ENCODE data around the gene PGLYRP2. TPM values are rescaled to one million over a fixed set of nuclear protein-coding genes. Genes with fewer than 3 reads are reported as not detected.

Gene PGLYRP2
- total RNA-seq, 2 donors from 2014 or later: 0.21 TPM; not detected in 1

DNA sequence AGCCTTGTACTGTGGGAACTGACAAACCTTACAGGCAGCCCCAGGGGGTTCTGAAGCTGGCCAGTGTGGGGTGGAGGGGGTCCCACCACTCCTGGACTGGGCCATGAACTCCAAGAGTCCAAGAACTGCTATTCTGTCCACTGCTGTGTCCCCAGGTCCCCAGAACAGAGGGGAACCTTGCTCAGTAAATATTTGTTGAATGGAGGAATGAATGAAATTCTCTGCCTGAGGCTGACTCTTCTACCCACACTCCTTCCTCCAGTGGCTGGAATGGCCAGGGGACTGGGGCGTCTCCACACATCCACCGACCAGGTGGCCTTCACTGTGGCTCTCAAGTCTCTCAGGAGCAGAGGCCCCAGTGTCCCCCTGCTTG lies 41.2 kb downstream of the PGLYRP2 start:
- Mint-ChIP-seq H3K4me3 (no peak overlapping the region), H3K36me3 (ENCODE audit: insufficient read depth in 2 of 2) (peaks cover 0 to under 1% of the 10 kb centered on the region in 2 donors), H3K27ac (no peak overlapping the region), H3K9me3 (no peaks in the 10 kb centered on the region), H3K4me1 (ENCODE audit: low read depth) (peaks cover 11% of the 10 kb centered on the region), H3K27me3 (ENCODE audit: low read depth) (no peaks in the 10 kb centered on the region)
- ATAC-seq (replicated peaks in 1 of 2): no peak
- DNase-seq: no peak

DNA sequence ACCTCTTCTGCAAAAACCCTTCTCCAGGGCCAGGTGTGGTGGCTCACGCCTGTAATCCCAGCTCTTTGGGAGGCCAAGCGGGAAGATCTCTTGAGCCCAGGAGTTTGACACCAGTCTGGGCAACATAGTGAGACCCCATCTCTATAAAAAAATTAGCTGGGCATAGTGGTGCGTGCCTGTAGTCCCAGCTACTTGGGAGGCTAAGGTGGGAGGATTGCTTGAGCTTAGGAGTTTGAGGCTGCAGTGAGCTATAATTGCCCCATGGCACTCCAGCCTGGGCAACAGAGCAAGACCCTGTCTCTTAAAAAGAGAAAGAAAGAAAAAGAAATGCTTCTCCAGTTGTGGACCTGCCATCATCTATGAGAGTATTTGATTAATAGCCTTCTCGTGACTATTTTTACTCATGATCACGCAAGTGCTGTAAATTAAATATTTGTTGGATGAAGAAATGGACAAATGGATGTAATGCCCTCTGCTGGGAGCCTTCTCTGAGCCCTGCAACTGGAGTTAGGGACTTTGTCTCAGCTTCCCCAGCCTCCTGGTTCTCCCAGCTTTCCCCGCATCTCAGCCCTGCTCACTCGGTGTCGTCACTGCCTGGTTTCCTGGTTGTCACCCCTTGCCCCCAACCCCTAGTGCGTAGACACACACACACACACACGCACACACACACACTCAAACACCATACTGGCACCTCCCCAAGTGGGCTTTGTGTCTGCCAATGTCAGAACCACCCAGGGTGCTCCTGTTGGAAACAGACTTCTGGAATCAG lies 41.8 kb downstream of the PGLYRP2 start:
- no peaks in the 10 kb centered on the region for H3K9me3 Mint-ChIP-seq
- ATAC-seq (replicated peaks in 1 of 2): no peak

DNA sequence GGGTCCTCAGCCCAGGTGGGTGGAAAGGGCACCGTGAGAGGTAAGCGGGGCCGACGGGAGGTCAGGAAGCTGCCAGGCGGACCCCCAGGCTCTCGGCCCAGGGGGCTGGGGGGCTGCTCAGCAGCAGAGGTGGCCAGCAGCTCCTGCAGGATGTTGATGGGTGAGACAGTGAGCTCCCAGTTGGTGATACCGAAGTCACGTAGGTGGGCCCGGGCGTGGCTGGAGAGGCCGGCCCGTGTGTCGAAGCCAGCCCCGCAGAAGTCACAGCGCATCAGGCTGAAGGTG lies 42.5 kb downstream of the PGLYRP2 start:
- DNase-seq: no peak
- no peak for ATAC-seq (replicated peaks in 1 of 2)
- peaks cover 2 to 3% of the 10 kb centered on the region in 2 donors for H3K36me3 Mint-ChIP-seq (ENCODE audit: insufficient read depth in 2 of 2)
- H3K27ac Mint-ChIP-seq: no peak overlapping the region
- H3K4me1 Mint-ChIP-seq (ENCODE audit: low read depth): peaks cover 16% of the 10 kb centered on the region
- H3K4me3 Mint-ChIP-seq: no peak overlapping the region
- H3K9me3 Mint-ChIP-seq: no peaks in the 10 kb centered on the region
- no peaks in the 10 kb centered on the region for H3K27me3 Mint-ChIP-seq (ENCODE audit: low read depth)

More for the DNA sequence above, 41.8 kb downstream of the PGLYRP2 start:
- H3K4me3 Mint-ChIP-seq: no peak overlapping the region
- H3K27ac Mint-ChIP-seq: no peak overlapping the region
- peaks cover 13% of the 10 kb centered on the region for H3K4me1 Mint-ChIP-seq (ENCODE audit: low read depth)
- peaks cover 0 to 2% of the 10 kb centered on the region in 2 donors for H3K36me3 Mint-ChIP-seq (ENCODE audit: insufficient read depth in 2 of 2)
- no peaks in the 10 kb centered on the region for H3K27me3 Mint-ChIP-seq (ENCODE audit: low read depth)
- no peak for DNase-seq

DNA sequence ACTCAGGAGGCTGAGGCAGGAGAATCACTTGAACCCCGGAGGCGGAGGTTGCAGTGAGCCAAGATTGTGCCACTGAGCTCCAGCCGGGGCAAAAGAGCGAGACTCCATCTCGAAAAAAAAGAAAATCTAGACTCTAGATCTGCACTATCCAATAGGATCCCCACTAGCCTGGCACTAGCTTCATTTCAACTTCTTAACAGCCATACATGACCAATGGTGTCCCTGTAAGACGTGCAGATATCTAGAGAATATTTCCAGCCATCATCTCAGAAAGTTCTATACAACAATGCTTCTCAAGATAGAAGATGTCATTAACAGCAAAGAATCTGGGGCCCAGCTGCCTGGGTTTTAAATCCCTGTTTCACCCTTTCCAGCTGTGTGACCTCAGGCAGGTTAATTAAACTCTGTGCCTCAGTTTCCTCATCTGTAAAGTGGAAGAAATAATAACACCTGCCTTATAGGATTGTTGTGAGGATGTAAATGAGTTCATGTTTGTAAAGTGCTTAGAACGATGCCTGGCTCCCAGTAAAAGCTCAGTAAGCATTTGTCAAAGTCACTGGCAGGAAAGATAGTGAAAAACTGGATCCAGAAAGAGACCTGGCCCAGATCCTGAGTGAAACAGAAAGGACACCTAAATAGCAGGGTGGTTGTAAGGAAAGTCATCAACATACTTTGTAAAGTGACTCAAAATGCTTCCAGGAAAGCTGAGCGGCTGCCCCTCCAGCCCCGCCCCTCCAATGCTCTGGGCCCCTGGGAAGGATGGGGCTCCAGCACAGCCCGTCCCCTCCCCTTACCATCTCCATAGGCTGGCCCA lies 43.1 kb downstream of the PGLYRP2 start:
- Mint-ChIP-seq H3K4me1 (ENCODE audit: low read depth) (peaks cover 21% of the 10 kb centered on the region), H3K27me3 (ENCODE audit: low read depth) (no peaks in the 10 kb centered on the region), H3K9me3 (no peaks in the 10 kb centered on the region), H3K4me3 (no peak overlapping the region), H3K27ac (peak overlapping the region; percentile 72), H3K36me3 (ENCODE audit: insufficient read depth in 2 of 2) (peaks cover 4 to 5% of the 10 kb centered on the region in 2 donors)
- DNase-seq: no peak
- ATAC-seq (replicated peaks in 1 of 2): no peak

DNA sequence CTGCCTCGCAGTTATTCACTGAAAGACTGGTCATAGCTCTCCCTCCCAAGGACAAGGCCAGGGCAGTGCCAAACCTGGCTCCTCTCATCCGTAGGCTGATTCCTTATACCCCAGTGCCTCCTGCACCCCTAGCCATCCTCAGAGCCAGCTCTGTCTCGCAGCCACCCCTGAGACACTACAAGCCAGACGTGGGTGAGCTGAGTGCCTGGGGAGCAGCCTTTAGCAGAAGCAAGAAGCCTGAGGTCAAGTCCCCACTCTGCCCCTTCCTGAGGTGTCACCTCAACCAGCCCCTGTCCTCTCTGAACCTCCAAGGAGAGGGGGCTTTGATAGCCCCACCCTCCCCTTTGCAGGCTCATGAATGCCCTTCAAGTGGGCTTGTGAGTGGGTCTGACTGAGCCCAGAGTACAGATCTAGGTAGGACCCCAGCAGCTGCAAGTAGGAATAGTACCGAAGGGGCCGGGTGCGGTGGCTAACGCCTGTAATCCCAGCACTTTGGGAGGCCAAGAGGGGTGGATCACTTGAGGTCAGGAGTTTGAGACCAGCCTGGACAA lies 45.7 kb downstream of the PGLYRP2 start:
- peaks cover 32% of the 10 kb centered on the region for H3K4me1 Mint-ChIP-seq (ENCODE audit: low read depth)
- peak overlapping the region; percentile 75 for H3K27ac Mint-ChIP-seq
- DNase-seq (no peak), ATAC-seq (replicated peaks in 1 of 2) (no peak)
- peak overlapping the region; percentile 89 to 97 for H3K4me3 Mint-ChIP-seq
- H3K36me3 Mint-ChIP-seq (ENCODE audit: insufficient read depth in 2 of 2): peaks cover 5 to 6% of the 10 kb centered on the region in 2 donors
- H3K27me3 Mint-ChIP-seq (ENCODE audit: low read depth): no peaks in the 10 kb centered on the region
- no peaks in the 10 kb centered on the region for H3K9me3 Mint-ChIP-seq

DNA sequence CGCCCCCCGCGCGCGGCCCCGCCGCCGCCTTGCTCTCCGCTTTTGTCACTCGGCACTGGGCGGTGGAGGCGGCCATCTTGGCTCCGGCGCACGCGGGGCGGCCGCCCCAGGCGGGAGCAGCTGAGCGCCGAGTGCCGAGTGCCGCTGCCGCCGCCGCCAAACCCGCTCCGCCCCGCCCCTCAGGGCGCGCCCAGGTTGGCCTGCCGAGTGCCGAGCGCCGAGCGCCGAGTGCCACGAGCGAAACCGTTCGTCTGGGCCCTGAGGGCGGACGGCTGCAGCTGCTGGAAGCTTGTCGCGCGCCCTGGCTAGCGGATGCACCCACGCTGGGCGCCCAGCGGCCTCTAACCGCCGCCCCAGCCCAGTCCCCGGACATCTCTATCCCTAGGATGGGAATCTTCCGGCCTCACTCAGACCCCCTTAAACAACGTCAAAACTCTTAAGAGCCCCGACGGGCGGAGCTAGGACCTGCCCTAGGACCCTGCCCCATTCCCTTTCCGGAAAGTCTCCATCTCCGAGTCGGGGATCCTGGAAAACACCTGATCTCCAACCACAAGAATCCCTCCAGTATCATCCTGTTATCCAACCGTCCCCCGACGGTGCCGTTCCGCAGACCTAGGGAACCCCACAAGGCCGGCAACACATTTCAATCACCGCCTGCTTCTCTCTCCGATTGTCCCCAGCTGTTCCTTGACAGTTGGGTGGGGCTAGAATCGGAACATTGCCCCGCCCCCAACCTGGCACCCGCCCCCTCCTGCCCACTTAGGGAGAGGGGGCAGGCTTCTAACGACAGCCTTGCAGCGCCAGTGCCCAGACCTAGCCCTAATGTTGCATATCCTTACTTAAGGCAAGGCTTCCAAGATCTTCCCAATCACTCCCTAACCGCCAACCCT lies 46.4 kb downstream of the PGLYRP2 start:
- Mint-ChIP-seq H3K4me3 (peak overlapping the region; percentile 89 to 97), H3K9me3 (no peaks in the 10 kb centered on the region), H3K4me1 (ENCODE audit: low read depth) (peaks cover 32% of the 10 kb centered on the region), H3K36me3 (ENCODE audit: insufficient read depth in 2 of 2) (peaks cover 5 to 8% of the 10 kb centered on the region in 2 donors), H3K27ac (peak overlapping the region; percentile 75), H3K27me3 (ENCODE audit: low read depth) (no peaks in the 10 kb centered on the region)
- DNase-seq (peak; percentile 96 to 97), ATAC-seq (replicated peaks in 1 of 2) (peak; percentile 91 to 93)

DNA sequence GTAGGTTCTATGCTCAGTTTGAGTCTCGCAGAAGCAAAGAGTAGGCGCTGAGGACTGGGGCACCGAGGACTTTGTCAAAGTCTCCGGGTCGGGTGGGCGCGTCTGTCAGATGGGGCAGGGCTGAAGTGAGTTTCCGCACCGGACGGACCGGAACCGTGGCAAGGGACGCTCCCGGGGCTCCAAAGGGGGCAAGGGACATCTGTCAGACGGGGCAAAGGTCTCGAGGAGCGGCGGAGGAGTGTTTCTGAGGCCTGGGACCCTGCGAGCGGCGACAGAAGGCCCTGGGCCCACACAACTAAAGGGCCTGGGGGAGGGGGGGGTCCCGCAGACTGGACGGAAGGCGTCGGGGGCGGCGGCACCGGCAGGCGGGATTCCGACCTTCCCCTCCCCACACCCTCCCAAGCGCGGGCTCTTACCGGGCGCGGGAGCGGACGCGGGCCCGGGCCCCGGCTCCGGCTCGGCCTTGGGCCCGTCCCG lies 47.2 kb downstream of the PGLYRP2 start:
- DNase-seq: peak; percentile 39 to 46
- Mint-ChIP-seq H3K27ac (peak overlapping the region; percentile 93), H3K4me3 (peak overlapping the region; percentile 97 to 99), H3K9me3 (no peaks in the 10 kb centered on the region), H3K27me3 (ENCODE audit: low read depth) (no peaks in the 10 kb centered on the region), H3K4me1 (ENCODE audit: low read depth) (peaks cover 36% of the 10 kb centered on the region), H3K36me3 (ENCODE audit: insufficient read depth in 2 of 2) (peaks cover 5 to 8% of the 10 kb centered on the region in 2 donors)
- ATAC-seq (replicated peaks in 1 of 2): peak; percentile 8 to 18

DNA sequence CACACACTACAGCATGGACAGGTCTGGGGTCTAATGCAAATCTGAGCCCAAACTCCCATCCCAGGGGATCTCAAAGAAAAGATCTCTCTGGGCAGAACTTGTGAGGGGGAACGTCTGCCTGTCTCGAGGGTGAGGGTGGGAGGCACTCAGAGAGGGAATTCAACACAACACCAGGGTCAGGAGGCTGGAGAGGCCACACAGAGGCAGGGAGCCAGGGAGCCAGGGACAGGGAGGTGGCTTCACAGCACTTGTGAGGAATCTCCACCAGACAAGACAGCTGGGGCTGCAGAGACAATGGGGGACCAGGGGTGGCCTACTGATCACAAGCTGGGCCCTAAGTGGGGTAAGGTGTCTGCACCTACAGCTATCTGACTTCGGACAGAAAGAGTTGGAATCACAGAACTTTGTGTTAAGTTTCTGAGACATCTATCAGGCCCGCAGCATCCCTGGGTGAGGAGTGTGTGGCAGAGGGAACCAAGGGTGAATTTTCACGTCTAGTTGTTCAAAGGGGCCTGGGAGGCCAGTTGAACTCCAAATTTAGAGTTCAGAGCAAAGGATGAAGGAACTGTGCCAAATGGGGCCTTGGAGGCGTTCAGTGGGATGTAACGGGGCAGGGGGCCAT lies 47.8 kb downstream of the PGLYRP2 start:
- ATAC-seq (replicated peaks in 1 of 2) (no peak), DNase-seq (no peak)
- peak overlapping the region; percentile 93 for H3K27ac Mint-ChIP-seq
- peaks cover 7 to 10% of the 10 kb centered on the region in 2 donors for H3K36me3 Mint-ChIP-seq (ENCODE audit: insufficient read depth in 2 of 2)
- no peaks in the 10 kb centered on the region for H3K9me3 Mint-ChIP-seq
- H3K4me3 Mint-ChIP-seq: peak overlapping the region; percentile 97 to 99
- no peaks in the 10 kb centered on the region for H3K27me3 Mint-ChIP-seq (ENCODE audit: low read depth)
- peaks cover 36% of the 10 kb centered on the region for H3K4me1 Mint-ChIP-seq (ENCODE audit: low read depth)

DNA sequence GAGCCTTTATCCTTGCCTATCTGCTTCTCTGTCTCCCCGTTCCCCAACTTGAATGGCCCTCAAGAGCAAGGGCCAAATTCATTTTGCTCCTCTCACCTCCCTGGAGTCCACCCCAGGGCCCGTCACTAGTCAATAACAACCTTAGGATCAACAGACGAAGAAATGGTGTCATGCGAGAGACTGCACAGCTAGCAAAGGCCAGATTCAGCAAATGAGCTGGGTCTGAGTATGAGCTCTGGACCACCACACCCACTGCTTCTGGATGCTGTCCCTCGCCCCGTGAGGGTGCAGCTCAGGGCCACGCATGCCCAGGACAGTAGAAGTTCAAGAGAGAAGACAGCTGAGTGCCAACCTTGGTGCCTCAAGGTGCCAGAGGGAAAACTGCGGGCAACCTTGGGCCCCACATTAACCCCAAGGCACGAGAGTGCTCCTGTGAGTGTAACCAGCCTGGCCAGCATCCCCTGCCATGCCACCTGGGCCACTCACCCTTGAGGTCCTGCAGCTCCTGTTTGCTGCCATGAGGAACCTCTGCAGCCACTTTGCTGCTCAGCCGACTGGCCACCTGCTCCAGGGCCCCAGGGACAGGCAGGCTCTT lies 48.7 kb downstream of the PGLYRP2 start:
- peaks cover 13 to 16% of the 10 kb centered on the region in 2 donors for H3K36me3 Mint-ChIP-seq (ENCODE audit: insufficient read depth in 2 of 2)
- peak overlapping the region; percentile 97 to 99 for H3K4me3 Mint-ChIP-seq
- ATAC-seq (replicated peaks in 1 of 2) (no peak), DNase-seq (no peak)
- peaks cover 32% of the 10 kb centered on the region for H3K4me1 Mint-ChIP-seq (ENCODE audit: low read depth)
- no peak overlapping the region for H3K27ac Mint-ChIP-seq
- no peaks in the 10 kb centered on the region for H3K27me3 Mint-ChIP-seq (ENCODE audit: low read depth)
- no peaks in the 10 kb centered on the region for H3K9me3 Mint-ChIP-seq

DNA sequence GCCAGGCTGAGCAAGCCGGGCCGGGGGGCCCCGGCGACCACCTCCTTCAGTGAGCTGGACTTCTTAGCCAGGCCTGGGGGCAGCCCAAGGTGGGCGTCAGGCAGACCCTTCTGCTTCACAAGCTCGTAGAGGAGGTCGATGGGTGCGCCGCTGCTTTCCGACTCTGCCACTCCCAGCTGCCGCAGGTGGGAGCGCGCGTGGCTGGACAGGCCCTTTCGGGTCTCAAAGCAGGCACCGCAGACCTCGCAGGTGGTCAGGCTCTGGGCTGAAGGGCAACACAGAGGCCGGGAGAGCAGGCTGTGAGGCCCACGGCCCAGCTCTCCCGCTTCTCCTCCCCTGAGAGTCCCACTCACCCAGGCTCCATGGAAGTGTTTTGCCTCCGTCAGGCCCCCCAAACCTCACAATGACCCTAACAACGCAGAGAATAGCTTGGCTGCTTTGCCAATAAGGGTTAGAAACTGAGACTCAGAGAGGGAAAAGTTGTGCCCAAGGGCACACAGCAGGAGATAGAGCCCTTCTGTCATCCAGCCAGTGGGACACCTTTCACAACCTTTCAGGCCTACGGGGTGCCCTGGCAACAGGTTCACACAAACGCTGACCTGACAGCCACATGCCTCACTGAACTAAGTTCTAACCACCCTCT lies 49.4 kb downstream of the PGLYRP2 start:
- Mint-ChIP-seq H3K27me3 (ENCODE audit: low read depth) (no peaks in the 10 kb centered on the region), H3K4me1 (ENCODE audit: low read depth) (peaks cover 32% of the 10 kb centered on the region), H3K4me3 (no peak overlapping the region), H3K27ac (no peak overlapping the region), H3K36me3 (ENCODE audit: insufficient read depth in 2 of 2) (peaks cover 13 to 17% of the 10 kb centered on the region in 2 donors), H3K9me3 (no peaks in the 10 kb centered on the region)
- DNase-seq (no peak), ATAC-seq (replicated peaks in 1 of 2) (no peak)

DNA sequence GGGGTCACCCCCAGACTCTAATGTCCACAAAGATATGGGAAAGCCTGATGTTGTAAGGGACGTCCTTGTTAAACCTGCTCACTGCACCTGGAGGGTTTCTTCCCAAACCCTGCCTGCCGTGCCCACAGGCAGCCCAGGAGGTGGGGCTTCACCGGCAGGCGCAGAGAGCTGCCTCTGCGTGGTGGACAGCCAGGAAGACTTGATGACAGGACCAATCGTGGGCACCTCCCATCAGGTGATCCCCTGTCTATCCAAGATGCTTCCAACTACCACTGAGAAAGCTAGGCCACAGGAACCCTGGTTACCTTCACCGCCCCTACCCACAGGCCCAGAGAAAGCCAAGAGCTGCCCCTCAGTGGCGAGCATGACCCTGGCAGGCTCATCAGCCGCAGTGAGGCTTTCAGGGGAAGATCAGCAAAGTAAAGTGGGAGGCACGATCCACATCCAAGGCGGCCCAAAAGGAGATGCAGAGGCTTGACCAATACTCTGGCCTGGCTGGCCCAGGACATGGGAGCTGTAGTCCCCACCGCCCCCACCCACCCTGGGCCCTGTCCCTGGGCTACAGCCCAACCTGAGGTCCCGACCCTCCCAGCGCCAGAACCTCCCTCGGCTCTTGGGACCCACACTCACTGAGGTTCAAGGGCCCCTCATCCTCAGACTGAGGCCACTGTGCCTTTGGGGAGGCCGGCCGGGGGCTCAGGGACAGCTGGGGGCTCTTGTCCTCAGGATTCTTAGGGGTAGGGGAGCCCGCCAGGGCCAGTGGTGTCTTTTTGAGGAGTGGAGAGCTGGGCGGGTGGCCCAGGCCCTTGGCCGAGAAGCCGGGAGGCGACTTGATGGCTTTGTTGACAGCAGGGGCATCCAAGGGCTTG lies 50.1 kb downstream of the PGLYRP2 start:
- DNase-seq: no peak
- H3K4me3 Mint-ChIP-seq: no peak overlapping the region
- ATAC-seq (replicated peaks in 1 of 2): no peak
- no peak overlapping the region for H3K27ac Mint-ChIP-seq
- peaks cover 32% of the 10 kb centered on the region for H3K4me1 Mint-ChIP-seq (ENCODE audit: low read depth)
- H3K27me3 Mint-ChIP-seq (ENCODE audit: low read depth): no peaks in the 10 kb centered on the region
- peaks cover 13 to 17% of the 10 kb centered on the region in 2 donors for H3K36me3 Mint-ChIP-seq (ENCODE audit: insufficient read depth in 2 of 2)
- H3K9me3 Mint-ChIP-seq: no peaks in the 10 kb centered on the region

Measured in activated T-cell treated with anti-CD3 and anti-CD28 coated beads, Interleukin-2, amount 50 U/mL, for 72 hours (primary cell).